Fibroblast of skin of right biceps (primary cell): ENCODE data around the gene SLC1A7.

Source experiments
- DNase-seq: peaks from one replicate; pipeline ENCODE4 v3.0.0-alpha.2; 2013

Gene SLC1A7

GRCh38 chr1:53089478-53090226, 52.8 kb downstream of the SLC1A7 start:
- peak; percentile 42 for DNase-seq

GRCh38 chr1:53088616-53089300, 53.7 kb downstream of the SLC1A7 start:
- no peak for DNase-seq

GRCh38 chr1:53087332-53088285, 54.8 kb downstream of the SLC1A7 start:
- DNase-seq, result no peak

- no peak for DNase-seq
Measured at GRCh38 chr1:53086491-53087070, 55.9 kb downstream of the SLC1A7 start.

- DNase-seq, result no peak
Measured at GRCh38 chr1:53085405-53085804, 57.0 kb downstream of the SLC1A7 start.

- DNase-seq, result no peak
Measured at GRCh38 chr1:53084589-53084971, 57.9 kb downstream of the SLC1A7 start.

- no peak for DNase-seq
Measured at GRCh38 chr1:53083636-53084588, 58.5 kb downstream of the SLC1A7 start.

GRCh38 chr1:53082826-53083455, 59.5 kb downstream of the SLC1A7 start:
- DNase-seq, result no peak

GRCh38 chr1:53081384-53082066, 60.9 kb downstream of the SLC1A7 start:
- no peak for DNase-seq

GRCh38 chr1:53080769-53081168, 61.7 kb downstream of the SLC1A7 start:
- no peak for DNase-seq

- DNase-seq, result no peak
Measured at GRCh38 chr1:53080041-53080440, 62.4 kb downstream of the SLC1A7 start.

GRCh38 chr1:53079251-53079650, 63.2 kb downstream of the SLC1A7 start:
- DNase-seq, result no peak

GRCh38 chr1:53078333-53079101, 63.9 kb downstream of the SLC1A7 start:
- DNase-seq, result no peak

GRCh38 chr1:53077599-53077965, 64.9 kb downstream of the SLC1A7 start:
- no peak for DNase-seq

- no peak for DNase-seq
Measured at GRCh38 chr1:53076721-53077598, 65.5 kb downstream of the SLC1A7 start.

- DNase-seq, result no peak
Measured at GRCh38 chr1:53076165-53076564, 66.3 kb downstream of the SLC1A7 start.

- no peak for DNase-seq
Measured at GRCh38 chr1:53075761-53076163, 66.7 kb downstream of the SLC1A7 start.

GRCh38 chr1:53075206-53075605, 67.2 kb downstream of the SLC1A7 start:
- DNase-seq, result no peak
